A549 (cell line): Measurements from ENCODE around the gene CNTN1. TPM values are rescaled to one million over a fixed set of nuclear protein-coding genes. Genes with fewer than 3 reads are reported as not detected.

Source experiments
- ATAC-seq, 2 experiments: fragments of 200-7000 bp in 1 of 2; fragments of >200 bp in 1 of 2; cut with Nextera tagmentation in 1 of 2; cut with Tn5 transposase in 1 of 2; 3 replicates each; pipeline versions ENCODE4 v1.8.0 to v1.9.1; 2018 to 2020; ENCODE audit warnings: mild to moderate bottlenecking in 1 of 2, moderate library complexity in 1 of 2
- CTCF ChIA-PET: fragments of 300-600 bp; sonication (Branson Sonifier 250); formaldehyde crosslinking; extraction: SDS; loops from one replicate; lab custom pipeline; 2021; ENCODE audit warnings: antibody characterized with exemption, inconsistent platforms; lab: Yijun Ruan, JAX
- POLR2A ChIA-PET: fragments of 350-600 bp; formaldehyde crosslinking; extraction: SDS; loops from one replicate; lab custom pipeline; 2021; ENCODE audit warnings: antibody characterized with exemption, inconsistent platforms; lab: Yijun Ruan, JAX
- DNase-seq, 2 experiments: peaks; one replicate each; pipeline versions ENCODE4 v3.0.0 to v3.0.0-alpha.2; 2011 to 2016; ENCODE audit warnings: low read depth in 1 of 2, low spot score in 1 of 2
- FAIRE-seq: peaks from 2 replicates; lab custom pipeline; 2011; peaks lifted over from hg19 to GRCh38; lab: Jason Lieb, UNC
- H3K27ac ChIP-seq, 2 experiments: fragments of >200 bp; sonication (Bioruptor Twin); formaldehyde crosslinking; 3 replicates each; pipeline ENCODE4 v1.5.1; 2016 to 2017
- H3K4me1 ChIP-seq: fragments of >200 bp; sonication (Bioruptor Twin); formaldehyde crosslinking; 3 replicates; pipeline ENCODE4 v1.6.1; 2016
- H3K4me2 ChIP-seq: fragments of >200 bp; sonication (Bioruptor Twin); formaldehyde crosslinking; 3 replicates; pipeline ENCODE4 v1.6.1; 2016
- H3K4me3 ChIP-seq: fragments of >200 bp; sonication (Bioruptor Twin); formaldehyde crosslinking; 3 replicates; pipeline ENCODE4 v1.5.1; 2016
- H3K9me3 ChIP-seq: fragments of >200 bp; sonication (Bioruptor Twin); formaldehyde crosslinking; 3 replicates; pipeline ENCODE4 v1.6.1; 2016
- CBX8 ChIP-seq: fragments of 200-600 bp; sonication (generic); IDR thresholded peaks from 2 replicates; pipeline ENCODE4 v1.6.1; 2016
- CEBPB ChIP-seq, 2 experiments: fragments of >200 bp in 1 of 2; sonication (Bioruptor Twin) in 1 of 2; formaldehyde crosslinking in 1 of 2; IDR thresholded peaks; 2 replicates each; pipeline ENCODE4 v1.6.1; 2012 to 2016
- CHD2 ChIP-seq: fragments of 150-350 bp; IDR thresholded peaks from 2 replicates; pipeline ENCODE4 v1.6.1; 2014; ENCODE audit warnings: low read length; ENCODE audit not compliant: partially characterized antibody
- CHD4 ChIP-seq: fragments of 200-600 bp; sonication (generic); IDR thresholded peaks from 2 replicates; pipeline ENCODE4 v1.6.1; 2016; ENCODE audit warnings: antibody characterized with exemption, mild to moderate bottlenecking, borderline replicate concordance
- EHMT2 ChIP-seq: fragments of 200-600 bp; sonication (generic); IDR thresholded peaks from 2 replicates; pipeline ENCODE4 v1.6.1; 2016; ENCODE audit warnings: antibody characterized with exemption, low read depth, mild to moderate bottlenecking, moderate library complexity
- ESRRA ChIP-seq: fragments of 150-350 bp; IDR thresholded peaks from 2 replicates; pipeline ENCODE4 v1.6.1; 2014; ENCODE audit warnings: mild to moderate bottlenecking, low read length, borderline replicate concordance
- FOSL2 ChIP-seq, 2 experiments: fragments of 450-650 bp in 1 of 2; fragments of >200 bp in 1 of 2; sonication (Bioruptor Twin) in 1 of 2; formaldehyde crosslinking; IDR thresholded peaks; 2 replicates each; pipeline versions ENCODE4 v1.5.0 to v1.6.1; 2016 to 2020; ENCODE audit warnings: mild to moderate bottlenecking in 1 of 2, moderate library complexity in 1 of 2
- GATA3 ChIP-seq: IDR thresholded peaks from 2 replicates; pipeline ENCODE4 v1.6.1; 2012; ENCODE audit warnings: borderline replicate concordance
- HEYL ChIP-seq: fragments of 250-450 bp; sonication (Bioruptor Pico); IDR thresholded peaks from 2 replicates; pipeline ENCODE4 v1.8.0; 2021; ENCODE audit warnings: mild to moderate bottlenecking, moderate library complexity
- HOXA7 ChIP-seq: fragments of 250-450 bp; sonication (Bioruptor Pico); IDR thresholded peaks from 2 replicates; pipeline ENCODE4 v1.5.0; 2020; ENCODE audit warnings: mild to moderate bottlenecking, moderate library complexity
- HOXB5 ChIP-seq: fragments of 250-450 bp; sonication (Bioruptor Pico); IDR thresholded peaks from 2 replicates; pipeline ENCODE4 v1.5.0; 2020; ENCODE audit warnings: mild to moderate bottlenecking, moderate library complexity
- JUNB ChIP-seq: fragments of >200 bp; sonication (Bioruptor Twin); formaldehyde crosslinking; IDR thresholded peaks from 2 replicates; pipeline ENCODE4 v1.6.1; 2016
- MAFK ChIP-seq: fragments of 450-650 bp; IDR thresholded peaks from 2 replicates; pipeline ENCODE4 v1.6.1; 2014; ENCODE audit not compliant: partially characterized antibody
- MAX ChIP-seq: IDR thresholded peaks from 2 replicates; pipeline ENCODE4 v1.6.1; 2012
- POLR2AphosphoS2 ChIP-seq: conservative IDR thresholded peaks from 2 replicates; pipeline ENCODE4 v1.6.1; 2012; ENCODE audit warnings: low read length, improper control_type of control experiment, inconsistent platforms
- RAD21 ChIP-seq, 2 experiments: fragments of >200 bp in 1 of 2; sonication (Bioruptor Twin) in 1 of 2; formaldehyde crosslinking in 1 of 2; IDR thresholded peaks in 1 of 2; conservative IDR thresholded peaks in 1 of 2; 2 replicates in 1 of 2; 3 replicates in 1 of 2; pipeline ENCODE4 v1.6.1; 2012 to 2018; ENCODE audit warnings: inconsistent platforms in 1 of 2
- RARB ChIP-seq: fragments of 250-450 bp; sonication (Bioruptor Pico); IDR thresholded peaks from 2 replicates; pipeline ENCODE4 v1.8.0; 2021; ENCODE audit warnings: mild to moderate bottlenecking, moderate library complexity
- REST ChIP-seq: fragments of 200-600 bp; sonication (generic); IDR thresholded peaks from 2 replicates; pipeline ENCODE4 v1.6.1; 2016; ENCODE audit warnings: antibody characterized with exemption, mild to moderate bottlenecking, moderate library complexity
- SREBF2 ChIP-seq: fragments of 450-650 bp; IDR thresholded peaks from 2 replicates; pipeline ENCODE4 v1.6.1; 2014; ENCODE audit warnings: mild to moderate bottlenecking, moderate library complexity
- TP53 ChIP-seq: fragments of 250-450 bp; sonication (Bioruptor Pico); IDR thresholded peaks from 2 replicates; pipeline ENCODE4 v1.5.0; 2021; ENCODE audit warnings: mild to moderate bottlenecking, moderate library complexity
- ZC3H11A ChIP-seq: fragments of 450-650 bp; IDR thresholded peaks from 2 replicates; pipeline ENCODE4 v1.6.1; 2014; ENCODE audit warnings: antibody characterized with exemption, mild to moderate bottlenecking
- WGBS: methylation state at CpG from one replicate; pipeline ENCODE4 v1.1.6; 2017; ENCODE audit errors: missing lambda C conversion rate; 5-methylcytosine and 5-hydroxymethylcytosine counted together
- polyA plus RNA-seq, 4 experiments: library from polyadenylated mRNA; depleted of rRNA in 3 of 4; stranded (reverse); fragments of >200 nt; fragmentation: RNase III in 1 of 4; extraction: RNeasy Plus Mini Kit Qiagen cat#74134 plus additional on column Dnase treatment in 1 of 4; gene quantifications; 2 replicates in 3 of 4; 3 replicates in 1 of 4; pipeline ENCODE4 v1.2.3, GENCODE V29; 2011 to 2017
- TF ChIP-seq, protein P1 (sequence below): fragments of 250-450 bp; sonication (Bioruptor Pico); IDR thresholded peaks from 2 replicates; pipeline ENCODE4 v1.5.0; 2020; ENCODE audit warnings: low read depth, mild to moderate bottlenecking, moderate library complexity

Gene CNTN1
- polyA plus RNA-seq, 2 of the 4 experiments (the other 2 are of a cell fraction) = 69.7 to 175 TPM

DNA sequence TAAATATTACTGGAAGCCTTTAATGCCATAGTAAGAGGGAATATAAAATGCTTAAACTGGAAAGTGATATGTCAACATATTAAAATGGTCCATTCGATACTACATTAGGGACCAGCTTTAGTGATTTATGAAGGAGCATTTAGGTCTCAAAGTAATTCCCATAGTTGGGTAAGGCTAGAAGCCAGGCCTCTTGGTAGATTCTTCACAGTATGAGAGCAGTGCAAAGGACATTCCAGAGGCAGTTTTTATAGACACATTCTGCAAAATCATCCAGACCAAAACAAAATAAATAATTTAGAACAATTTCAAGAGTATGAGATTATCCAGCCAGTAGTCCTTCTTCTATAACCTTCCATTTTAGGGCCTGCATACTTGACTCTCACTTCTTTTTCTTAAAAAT, 353.3 kb downstream of the CNTN1 start:
- WGBS = 77% methylated on average over 1 of the region's 1 CpG
- CTCF ChIA-PET = no interaction called here
- no peak overlapping the region for H3K27ac ChIP-seq
- TF ChIP-seq ESRRA (no peak), RAD21 (conservative IDR thresholded peaks at IDR 0.05 in 1 of 2, IDR thresholded peaks at IDR 0.05 in 1 of 2) (no peak), HOXB5 (CRISPR knock-in tag) (no peak), CHD4 (no peak), JUNB (no peak), MAX (no peak), FOSL2 (IDR thresholded peaks at IDR 0.05) (no peak), FOSL2 (CRISPR knock-in tag; IDR thresholded peaks at IDR 0.05) (no peak), POLR2AphosphoS2 (no peak), CHD2 (no peak)
- TF ChIP-seq, all 56 proteins: peak for 0
- Histone ChIP-seq H3K4me2 (no peak overlapping the region), H3K4me1 (no peaks in the 10 kb centered on the region), H3K4me3 (no peak overlapping the region), H3K9me3 (no peaks in the 10 kb centered on the region)
- ATAC-seq (no peak), DNase-seq (no peak), FAIRE-seq (no peak)
- POLR2A ChIA-PET = no interaction called here

GRCh38 chr12:41049033-41049432, 356.8 kb downstream of the CNTN1 start:
- no peak overlapping the region for H3K4me2 ChIP-seq

DNA sequence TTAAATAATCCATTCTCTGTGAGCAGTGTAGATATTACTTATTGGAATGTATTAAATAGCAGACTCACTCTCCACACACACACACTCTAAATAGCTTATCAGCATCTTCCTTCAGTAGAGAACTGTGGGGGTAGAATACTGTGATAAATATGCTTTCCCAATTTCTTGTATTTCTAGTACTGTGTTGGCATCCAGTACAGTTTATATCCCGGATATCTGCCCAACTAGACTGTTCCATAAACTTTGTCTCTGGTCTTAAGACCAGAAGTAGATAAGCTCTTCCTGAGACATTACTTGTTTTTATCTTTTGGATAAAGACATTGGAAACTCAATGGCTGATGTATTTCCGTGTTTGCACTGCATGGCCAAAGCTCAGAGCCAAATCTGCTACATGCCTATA, 359.7 kb downstream of the CNTN1 start:
- no peak overlapping the region for H3K27ac ChIP-seq
- 56% methylated on average over 2 of the region's 2 CpGs for WGBS
- no peak overlapping the region for H3K4me3 ChIP-seq
- H3K4me1 ChIP-seq = peaks cover 8% of the 10 kb centered on the region
- ATAC-seq (no peak), FAIRE-seq (no peak), DNase-seq (no peak)
- H3K9me3 ChIP-seq = no peaks in the 10 kb centered on the region
- no peak overlapping the region for H3K4me2 ChIP-seq
- POLR2A ChIA-PET = no interaction called here
- no peak for TF ChIP-seq CBX8
- no peak for TF ChIP-seq CEBPB (IDR thresholded peaks at IDR 0.05)
- no peak for TF ChIP-seq HOXA7 (CRISPR knock-in tag)
- TF ChIP-seq MAFK = no peak
- no peak for TF ChIP-seq HEYL (CRISPR knock-in tag)
- CTCF ChIA-PET = no interaction called here

More at GRCh38 chr12:41049033-41049432, 356.8 kb downstream of the CNTN1 start:
- H3K4me1 ChIP-seq = peaks cover 8% of the 10 kb centered on the region
- no peak for DNase-seq
- H3K9me3 ChIP-seq = no peaks in the 10 kb centered on the region
- TF ChIP-seq EHMT2 = no peak
- no peak for TF ChIP-seq REST
- no peak for TF ChIP-seq FOSL2 (IDR thresholded peaks at IDR 0.05)
- TF ChIP-seq FOSL2 (CRISPR knock-in tag; IDR thresholded peaks at IDR 0.05) = no peak
- TF ChIP-seq CHD2 = no peak
- TF ChIP-seq, protein P1, sequence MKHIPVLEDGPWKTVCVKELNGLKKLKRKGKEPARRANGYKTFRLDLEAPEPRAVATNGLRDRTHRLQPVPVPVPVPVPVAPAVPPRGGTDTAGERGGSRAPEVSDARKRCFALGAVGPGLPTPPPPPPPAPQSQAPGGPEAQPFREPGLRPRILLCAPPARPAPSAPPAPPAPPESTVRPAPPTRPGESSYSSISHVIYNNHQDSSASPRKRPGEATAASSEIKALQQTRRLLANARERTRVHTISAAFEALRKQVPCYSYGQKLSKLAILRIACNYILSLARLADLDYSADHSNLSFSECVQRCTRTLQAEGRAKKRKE (CRISPR knock-in tag) = no peak
- no peak for TF ChIP-seq RARB (CRISPR knock-in tag)
- TF ChIP-seq GATA3 = no peak
- TF ChIP-seq ZC3H11A = no peak
- TF ChIP-seq TP53 = no peak
- TF ChIP-seq CHD4 = no peak
- no peak for TF ChIP-seq SREBF2
- TF ChIP-seq, all 56 proteins: peak for 0
- FAIRE-seq (no peak), ATAC-seq (no peak)
- CTCF ChIA-PET = no interaction called here
- WGBS = 69% methylated on average over 2 of the region's 2 CpGs
- Histone ChIP-seq H3K27ac (no peak overlapping the region), H3K4me3 (no peak overlapping the region)
- POLR2A ChIA-PET = no interaction called here
